GM19467 (cell line): ENCODE results near the gene MGARP.
"Not testable (repeated sequence)": the region's sequence is repeated elsewhere in the genome, so short reads cannot be mapped to it uniquely, and the experiment has no call there.

Experiments
- ATAC-seq: cut with Tn5 transposase; IDR thresholded peaks from one replicate; pipeline ENCODE4 v1.9.1; 2021; ENCODE audit warnings: mild to moderate bottlenecking, moderate library complexity; ENCODE audit not compliant: unreplicated experiment

Gene MGARP

GRCh38 chr4:139279760-139280620 is at the start of gene MGARP:
TSS of gene MGARP (minus strand) at chr4:139280225. CDS start at chr4:139280158, 67 bp downstream.
- ATAC-seq, result no peak

- no peak for ATAC-seq
Measured at GRCh38 chr4:139329665-139330200, 49.7 kb upstream of the MGARP start.

- ATAC-seq, result no peak
Measured at GRCh38 chr4:139324620-139325019, 44.6 kb upstream of the MGARP start.

- not testable (repeated sequence) for ATAC-seq
Measured at GRCh38 chr4:139322541-139322940, 42.5 kb upstream of the MGARP start.

GRCh38 chr4:139322070-139322469 is 42.0 kb upstream of the MGARP start:
- ATAC-seq, result not testable (repeated sequence)

GRCh38 chr4:139319571-139319970 is 39.5 kb upstream of the MGARP start:
- ATAC-seq, result no peak

- no peak for ATAC-seq
Measured at GRCh38 chr4:139317635-139318034, 37.6 kb upstream of the MGARP start.

- no peak for ATAC-seq
Measured at GRCh38 chr4:139316733-139317132, 36.7 kb upstream of the MGARP start.

GRCh38 chr4:139315221-139315675 is 35.2 kb upstream of the MGARP start:
- ATAC-seq, result no peak

- no peak for ATAC-seq
Measured at GRCh38 chr4:139314047-139314800, 34.2 kb upstream of the MGARP start.

GRCh38 chr4:139313414-139313813 is 33.4 kb upstream of the MGARP start:
- not testable (repeated sequence) for ATAC-seq

GRCh38 chr4:139312552-139313332 is 32.7 kb upstream of the MGARP start:
- ATAC-seq, result no peak

GRCh38 chr4:139311909-139312308 is 31.9 kb upstream of the MGARP start:
- ATAC-seq, result no peak

- no peak for ATAC-seq
Measured at GRCh38 chr4:139304920-139305319, 24.9 kb upstream of the MGARP start.

- ATAC-seq, result peak; percentile 34
Measured at GRCh38 chr4:139301821-139302611, 22.0 kb upstream of the MGARP start, which contains the start of gene NDUFC1. TSS of gene NDUFC1 (minus strand) at chr4:139302477. CDS start at chr4:139295798, 6,679 bp downstream.

GRCh38 chr4:139301113-139301820 is 21.2 kb upstream of the MGARP start, which contains the start of gene NAA15:
TSS of gene NAA15 (plus strand) at chr4:139301505. CDS start at chr4:139301778, 273 bp downstream.
- peak; percentile 82 for ATAC-seq

GRCh38 chr4:139300431-139301112 is 20.5 kb upstream of the MGARP start:
- ATAC-seq, result peak; percentile 7

GRCh38 chr4:139299536-139299935 is 19.5 kb upstream of the MGARP start:
- ATAC-seq, result no peak
